Epithelial cell of proximal tubule (primary cell): ENCODE data around the gene CASP2. TPM values are rescaled to one million over a fixed set of nuclear protein-coding genes. Genes with fewer than 3 reads are reported as not detected.

Experiments used
- DNase-seq: peaks from one replicate; pipeline ENCODE4 v3.0.0-alpha.2; 2011; ENCODE audit warnings: low read depth
- H3K4me3 ChIP-seq: 2 replicates; pipeline ENCODE4 v1.5.1; 2011; ENCODE audit warnings: low read depth, mild to moderate bottlenecking, low read length
- CTCF ChIP-seq: conservative IDR thresholded peaks from 2 replicates; pipeline ENCODE4 v1.5.1; 2012; ENCODE audit warnings: low read depth, mild to moderate bottlenecking, low read length
- total RNA-seq: library from RNA; depleted of rRNA; stranded (reverse); fragments of >200 nt; gene quantifications from 2 replicates; pipeline ENCODE4 v1.2.3, GENCODE V29; 2015

CASP2 gene
- total RNA-seq, 1 donor from 2014 or later = 17.8 TPM

- no peak overlapping the region for H3K4me3 ChIP-seq
- no peak for DNase-seq
- no peak for TF ChIP-seq CTCF
Observed at GRCh38 chr7:143300959-143301935, 13.1 kb downstream of the CASP2 start.

GRCh38 chr7:143303733-143304132 is 15.6 kb downstream of the CASP2 start:
- TF ChIP-seq CTCF = no peak
- no peak overlapping the region for H3K4me3 ChIP-seq
- DNase-seq = no peak

GRCh38 chr7:143304938-143305337 is 16.8 kb downstream of the CASP2 start:
- TF ChIP-seq CTCF = no peak
- DNase-seq = no peak
- no peak overlapping the region for H3K4me3 ChIP-seq

GRCh38 chr7:143305423-143306070 is 17.4 kb downstream of the CASP2 start:
- no peak for DNase-seq
- TF ChIP-seq CTCF = peak; percentile 90
- H3K4me3 ChIP-seq = no peak overlapping the region

GRCh38 chr7:143308632-143309031 is 20.5 kb downstream of the CASP2 start:
- no peak for DNase-seq
- H3K4me3 ChIP-seq = no peak overlapping the region
- TF ChIP-seq CTCF = no peak

- TF ChIP-seq CTCF = no peak
- no peak overlapping the region for H3K4me3 ChIP-seq
- DNase-seq = no peak
Observed at GRCh38 chr7:143314127-143314526, 26.0 kb downstream of the CASP2 start.
